OCI-LY1 (cell line): ENCODE results near the gene CAPNS1.

Experiments
- H2AFZ ChIP-seq: fragments of 200-600 bp; sonication (generic), shearing (Covaris generic); 2 replicates; pipeline ENCODE4 v1.6.0; 2014; ENCODE audit warnings: antibody characterized with exemption, mild to moderate bottlenecking, low read length
- H3F3A ChIP-seq: fragments of 200-600 bp; sonication (generic), shearing (Covaris generic); 2 replicates; pipeline ENCODE4 v1.6.0; 2014; ENCODE audit warnings: mild to moderate bottlenecking, antibody characterized with exemption, low read length, moderate library complexity; ENCODE audit not compliant: insufficient read depth
- H3K27ac ChIP-seq: fragments of 200-600 bp; sonication (generic); 2 replicates; pipeline ENCODE4 v1.5.1; 2014; ENCODE audit warnings: low read length, mixed run types, mild to moderate bottlenecking, low read depth; ENCODE audit not compliant: poor library complexity, severe bottlenecking
- H3K27me3 ChIP-seq: fragments of 200-600 bp; sonication (generic); 2 replicates; pipeline ENCODE4 v1.6.0; 2014; ENCODE audit warnings: antibody characterized with exemption, mild to moderate bottlenecking, low read length, moderate library complexity; ENCODE audit not compliant: insufficient read depth
- H3K36me3 ChIP-seq: fragments of 200-600 bp; sonication (generic); 2 replicates; pipeline ENCODE4 v1.6.1; 2014; ENCODE audit warnings: mild to moderate bottlenecking, antibody characterized with exemption, low read length, moderate library complexity, mixed read lengths; ENCODE audit not compliant: insufficient read depth
- H3K4me1 ChIP-seq: fragments of 200-600 bp; sonication (generic); 2 replicates; pipeline ENCODE4 v1.5.1; 2014; ENCODE audit warnings: mild to moderate bottlenecking, low read length, moderate library complexity; ENCODE audit not compliant: insufficient read depth, severe bottlenecking
- H3K4me2 ChIP-seq: fragments of 200-600 bp; sonication (generic), shearing (Covaris generic); 2 replicates; pipeline ENCODE4 v1.6.1; 2014; ENCODE audit warnings: low read length
- H3K4me3 ChIP-seq: fragments of 200-600 bp; sonication (generic); 2 replicates; pipeline ENCODE4 v1.5.1; 2014; ENCODE audit warnings: low read length, low read depth, mild to moderate bottlenecking, mixed read lengths; ENCODE audit not compliant: poor library complexity, severe bottlenecking
- H3K79me2 ChIP-seq: fragments of 200-600 bp; shearing (Covaris generic); 2 replicates; pipeline ENCODE4 v1.6.1; 2016; ENCODE audit warnings: mixed run types, low read length, mixed read lengths; ENCODE audit not compliant: insufficient read depth
- H3K9ac ChIP-seq: fragments of 200-600 bp; sonication (generic), shearing (Covaris generic); 2 replicates; pipeline ENCODE4 v1.6.1; 2014; ENCODE audit warnings: mild to moderate bottlenecking, low read length, mixed read lengths
- H3K9me2 ChIP-seq: fragments of 200-600 bp; sonication (generic), shearing (Covaris generic); 2 replicates; pipeline ENCODE4 v1.6.1; 2014; ENCODE audit warnings: low read depth, mild to moderate bottlenecking, low read length, mixed read lengths
- H3K9me3 ChIP-seq: fragments of 200-600 bp; shearing (Covaris generic); 2 replicates; pipeline ENCODE4 v1.6.1; 2014; ENCODE audit warnings: low read length, mixed read lengths
- H4K20me1 ChIP-seq: fragments of 200-600 bp; sonication (generic), shearing (Covaris generic); 2 replicates; pipeline ENCODE4 v1.6.0; 2016; ENCODE audit warnings: mild to moderate bottlenecking, low read length; ENCODE audit not compliant: insufficient read depth
- CTCF ChIP-seq: fragments of 200-600 bp; sonication (generic), shearing (Covaris generic); IDR thresholded peaks from 2 replicates; pipeline ENCODE4 v1.5.1; 2017; ENCODE audit warnings: mild to moderate bottlenecking, antibody characterized with exemption, low read length, moderate library complexity, mixed read lengths
- EZH2 ChIP-seq: fragments of 200-600 bp; sonication (generic), shearing (Covaris generic); IDR thresholded peaks from 2 replicates; pipeline ENCODE4 v1.8.0; 2017; ENCODE audit warnings: borderline replicate concordance, mixed run types, mild to moderate bottlenecking, antibody characterized with exemption, low read length, moderate library complexity, mixed read lengths

The CAPNS1 gene

GRCh38 chr19:36144624-36145023, 4.8 kb downstream of the CAPNS1 start:
- H3K79me2 ChIP-seq = no peaks in the 10 kb centered on the region

GRCh38 chr19:36149673-36150406, 10.0 kb downstream of the CAPNS1 start:
- TF ChIP-seq EZH2 (no peak), CTCF (no peak)
- H3F3A ChIP-seq = no peaks in the 10 kb centered on the region
- no peak overlapping the region for H3K4me2 ChIP-seq
- no peaks in the 10 kb centered on the region for H3K4me1 ChIP-seq
- H3K9ac ChIP-seq = no peak overlapping the region
- H3K36me3 ChIP-seq = peaks cover 58% of the 10 kb centered on the region
- no peaks in the 10 kb centered on the region for H3K79me2 ChIP-seq
- H3K9me2 ChIP-seq = no peaks in the 10 kb centered on the region
- no peaks in the 10 kb centered on the region for H3K9me3 ChIP-seq
- no peak overlapping the region for H3K4me3 ChIP-seq
- no peaks in the 10 kb centered on the region for H3K27me3 ChIP-seq
- H2AFZ ChIP-seq = no peak overlapping the region
- no peaks in the 10 kb centered on the region for H4K20me1 ChIP-seq
- no peak overlapping the region for H3K27ac ChIP-seq

More at GRCh38 chr19:36144624-36145023, 4.8 kb downstream of the CAPNS1 start:
- Histone ChIP-seq H3F3A (no peaks in the 10 kb centered on the region), H3K9ac (no peak overlapping the region), H3K27ac (no peak overlapping the region), H3K27me3 (no peaks in the 10 kb centered on the region), H2AFZ (no peak overlapping the region), H4K20me1 (no peaks in the 10 kb centered on the region), H3K9me2 (no peaks in the 10 kb centered on the region), H3K4me2 (no peak overlapping the region), H3K36me3 (peaks cover 59% of the 10 kb centered on the region), H3K4me3 (no peak overlapping the region), H3K4me1 (peaks cover 6% of the 10 kb centered on the region), H3K9me3 (no peaks in the 10 kb centered on the region)
- TF ChIP-seq CTCF (no peak), EZH2 (no peak)

- H3K79me2 ChIP-seq = no peaks in the 10 kb centered on the region
- TF ChIP-seq EZH2 (no peak), CTCF (no peak)
- no peaks in the 10 kb centered on the region for H4K20me1 ChIP-seq
- no peak overlapping the region for H3K4me2 ChIP-seq
- H3K9me2 ChIP-seq = no peaks in the 10 kb centered on the region
- no peaks in the 10 kb centered on the region for H3K9me3 ChIP-seq
- H3K27ac ChIP-seq = no peak overlapping the region
- H3F3A ChIP-seq = no peaks in the 10 kb centered on the region
- peaks cover 51% of the 10 kb centered on the region for H3K36me3 ChIP-seq
- H3K27me3 ChIP-seq = no peaks in the 10 kb centered on the region
- no peak overlapping the region for H3K9ac ChIP-seq
- no peak overlapping the region for H2AFZ ChIP-seq
- H3K4me3 ChIP-seq = no peak overlapping the region
- no peaks in the 10 kb centered on the region for H3K4me1 ChIP-seq
Observed at GRCh38 chr19:36150586-36150985, 10.7 kb downstream of the CAPNS1 start.
